Erythroblast (primary cell): ENCODE measurements around the gene STXBP1.

Source experiments
- DNase-seq, 2 experiments: peaks; one replicate each; lab custom pipeline; 2025; lab: John Stamatoyannopoulos, UW
- GATA1 ChIP-seq: IDR thresholded peaks from 2 replicates; pipeline ENCODE4 v1.6.1; 2011; ENCODE audit warnings: low read depth, mild to moderate bottlenecking, control low read depth, low read length, moderate library complexity
- POLR2A ChIP-seq: IDR thresholded peaks from 2 replicates; pipeline ENCODE4 v1.6.1; 2011; ENCODE audit warnings: mild to moderate bottlenecking, low read length

STXBP1 gene

GRCh38 chr9:127692071-127692470 lies 80.0 kb downstream of the STXBP1 start:
- no peak for DNase-seq
- no peak for TF ChIP-seq POLR2A
- no peak for TF ChIP-seq GATA1

DNA sequence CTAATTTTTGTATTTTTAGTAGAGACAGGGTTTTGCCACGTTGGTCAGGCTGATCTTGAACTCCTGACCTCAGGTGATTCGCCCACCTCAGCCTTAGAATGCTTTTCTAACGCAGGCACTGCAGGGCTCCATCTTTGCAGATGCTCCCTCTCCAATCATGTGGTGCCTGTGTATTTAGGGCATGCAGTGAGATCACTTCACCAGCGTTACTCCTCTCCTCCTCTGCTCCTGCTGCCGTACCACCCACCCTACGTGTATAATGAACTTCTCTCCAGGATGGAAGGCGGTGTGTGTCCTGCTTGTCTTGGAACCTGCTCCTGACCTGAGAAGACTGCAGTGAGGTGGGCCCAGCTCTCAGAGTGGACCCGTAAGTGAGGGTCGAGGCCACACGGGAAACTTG lies 81.1 kb downstream of the STXBP1 start:
- DNase-seq, result no peak
- TF ChIP-seq GATA1, result no peak
- TF ChIP-seq POLR2A, result no peak

GRCh38 chr9:127693697-127694096 lies 81.6 kb downstream of the STXBP1 start:
- DNase-seq, result no peak
- TF ChIP-seq GATA1, result no peak
- TF ChIP-seq POLR2A, result no peak

GRCh38 chr9:127694890-127695720 lies 83.0 kb downstream of the STXBP1 start:
- TF ChIP-seq POLR2A, result no peak
- no peak for TF ChIP-seq GATA1
- no peak for DNase-seq

DNA sequence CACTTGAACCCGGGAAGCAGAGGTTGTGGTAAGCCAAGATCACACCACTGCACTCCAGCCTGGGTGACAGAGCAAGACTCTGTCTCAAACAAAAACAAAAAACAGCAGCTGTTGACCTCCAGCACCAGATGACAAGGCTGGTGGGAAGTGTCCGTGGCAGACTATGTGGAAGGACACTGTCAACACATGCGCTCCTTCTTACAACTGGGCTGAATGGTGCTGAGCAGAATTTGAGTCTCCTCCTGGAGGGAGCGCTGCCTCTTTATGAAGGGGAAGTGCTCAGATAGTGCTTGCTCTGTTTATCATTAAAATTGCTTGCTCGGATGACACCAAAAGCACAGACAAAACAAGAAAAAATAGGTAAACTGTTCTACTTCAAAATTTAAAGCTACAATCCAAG lies 85.5 kb downstream of the STXBP1 start:
- no peak for TF ChIP-seq GATA1
- DNase-seq, result no peak

DNA sequence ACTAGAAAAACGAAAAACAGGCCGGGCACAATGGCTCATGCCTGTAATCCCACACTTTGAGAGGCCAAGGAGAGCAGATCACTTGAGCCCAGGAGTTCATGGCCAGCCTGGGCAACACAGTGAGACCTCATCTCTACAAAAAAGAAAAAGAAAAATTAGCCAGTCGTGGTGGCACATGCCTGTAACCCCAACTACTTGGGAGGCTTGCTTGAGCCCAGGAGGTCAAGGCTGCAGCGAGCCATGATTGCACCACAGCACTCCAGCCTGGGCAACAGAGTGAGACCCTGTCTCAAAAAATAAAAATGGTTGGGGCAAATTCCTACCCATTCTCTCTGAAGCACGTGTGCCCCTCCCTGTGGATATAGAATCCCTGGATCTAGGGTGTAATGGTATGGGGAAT lies 86.3 kb downstream of the STXBP1 start:
- no peak for TF ChIP-seq POLR2A
- no peak for TF ChIP-seq GATA1
- DNase-seq, result no peak

GRCh38 chr9:127698985-127699670 lies 87.1 kb downstream of the STXBP1 start:
- no peak for TF ChIP-seq GATA1
- peak; percentile 45 for TF ChIP-seq POLR2A
- peak; percentile 93 to 94 for DNase-seq

- DNase-seq, result no peak
- TF ChIP-seq GATA1, result no peak
- no peak for TF ChIP-seq POLR2A
Observed at GRCh38 chr9:127700140-127700539, 88.1 kb downstream of the STXBP1 start.

DNA sequence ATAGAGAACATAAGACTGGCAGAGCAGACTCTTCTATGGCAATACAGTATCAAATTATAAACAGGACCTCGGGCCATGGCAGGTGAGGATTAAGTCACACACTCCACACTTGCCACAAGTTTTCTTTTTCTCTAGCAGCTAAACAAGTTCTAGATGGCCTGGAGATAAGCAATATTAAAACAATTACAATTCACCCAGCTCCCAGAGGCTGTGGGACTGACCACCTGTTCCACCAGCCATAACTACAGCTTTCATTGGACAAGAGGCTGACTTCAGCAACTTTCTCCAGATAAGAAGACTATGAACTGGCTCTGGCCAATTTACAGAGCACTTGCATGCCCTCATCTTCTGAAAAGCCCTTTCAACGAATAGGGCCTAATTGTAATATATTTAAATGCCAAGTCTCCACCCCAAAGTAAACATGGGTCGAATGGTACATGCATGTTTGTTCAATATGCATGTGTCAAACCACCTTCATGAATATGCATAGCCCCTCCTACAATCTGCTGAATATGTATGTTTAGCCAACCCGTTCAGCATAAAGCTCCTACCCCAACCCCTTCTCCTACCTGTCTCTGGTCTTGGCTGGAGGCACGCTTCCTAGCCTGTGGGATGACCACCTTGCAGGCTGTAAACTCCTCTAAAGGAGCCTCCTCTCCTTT lies 88.6 kb downstream of the STXBP1 start:
- DNase-seq, result no peak
- TF ChIP-seq GATA1 (no peak), POLR2A (no peak)

DNA sequence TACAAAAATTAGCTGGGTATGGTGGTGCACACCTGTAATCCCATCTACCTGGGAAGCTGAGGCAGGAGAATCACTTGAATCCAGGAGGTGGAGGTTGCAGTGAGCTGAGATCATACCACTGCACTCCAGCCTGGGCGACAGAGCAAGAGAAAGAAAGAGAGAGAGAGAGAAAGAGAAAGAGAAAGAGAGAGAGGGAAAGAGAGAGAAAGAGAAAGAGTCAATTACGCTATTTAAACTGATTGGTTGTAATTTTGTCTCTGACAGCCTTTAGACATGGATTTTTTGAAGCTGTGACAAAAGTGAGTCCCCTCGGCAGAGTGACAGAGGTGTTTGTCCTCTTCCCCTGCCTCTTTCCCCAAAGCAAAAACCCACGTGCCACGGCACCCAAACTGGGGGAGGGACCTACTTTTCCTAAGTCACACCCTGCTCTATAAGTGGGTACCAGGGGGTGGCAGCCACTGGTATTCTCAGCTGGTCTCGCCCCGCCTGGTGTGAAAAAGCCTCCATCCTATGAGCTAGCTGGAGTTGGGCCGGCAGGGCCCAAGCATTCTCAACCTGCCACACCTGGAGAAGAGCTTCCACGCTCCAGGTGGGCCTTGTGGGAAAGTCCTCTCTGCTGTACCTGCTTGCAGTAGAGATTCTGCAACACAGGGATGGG lies 91.3 kb downstream of the STXBP1 start:
- DNase-seq, result no peak
- TF ChIP-seq POLR2A (no peak), GATA1 (no peak)

- TF ChIP-seq POLR2A, result no peak
- TF ChIP-seq GATA1, result no peak
- no peak for DNase-seq
Observed at GRCh38 chr9:127705577-127706379, 93.7 kb downstream of the STXBP1 start.

DNA sequence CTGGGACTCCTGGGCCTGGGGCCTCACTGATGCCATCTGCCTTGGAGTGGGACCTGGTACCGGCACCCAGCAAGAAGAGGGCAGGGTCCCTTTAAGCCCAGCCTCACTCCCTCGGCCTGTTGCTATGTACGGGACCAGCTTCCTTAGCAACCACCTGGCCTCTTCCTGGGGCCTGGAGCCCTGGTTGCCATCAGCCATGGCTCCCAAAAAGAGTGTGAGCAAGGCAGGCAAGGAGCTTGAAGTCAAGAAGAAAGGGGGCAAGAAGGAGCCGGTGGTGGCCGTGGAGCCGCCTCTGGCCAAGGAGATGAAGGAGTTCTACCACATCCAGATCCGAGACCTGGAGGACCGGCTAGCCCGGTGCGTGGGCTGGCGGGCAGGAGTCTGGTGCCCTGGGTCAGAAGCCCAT lies 94.8 kb downstream of the STXBP1 start, which contains the start of gene CFAP157:
Gene CFAP157, plus strand, starts transcription at position 153 of the 406 bp plus-strand sequence. Its CDS starts 44 bp downstream, at position 197.
- TF ChIP-seq GATA1 (no peak), POLR2A (no peak)
- DNase-seq, result no peak

DNA sequence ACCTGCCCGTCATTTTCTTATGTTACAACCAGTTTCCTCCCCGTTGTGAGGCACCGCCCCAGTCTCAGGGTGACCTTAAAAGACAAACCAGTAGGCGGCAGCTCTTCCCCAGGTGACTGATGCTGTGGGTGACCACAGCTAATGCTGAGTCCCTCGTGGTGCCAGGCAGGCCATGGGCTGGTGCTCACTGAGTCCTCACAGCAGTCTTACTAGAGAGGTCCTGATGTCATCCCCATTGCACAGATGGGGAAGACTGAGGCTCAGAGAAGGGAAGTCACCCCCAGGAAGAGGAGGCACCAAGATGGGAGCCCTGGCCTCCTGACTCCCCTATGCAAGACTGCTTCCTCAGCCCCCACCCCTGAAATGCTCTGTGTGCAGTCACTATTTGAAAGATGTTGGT lies 95.7 kb downstream of the STXBP1 start:
- peak in 1 of 2 experiments; percentile 18 for DNase-seq
- no peak for TF ChIP-seq GATA1
- TF ChIP-seq POLR2A, result no peak
